Endometrial microvascular endothelial cells (primary cell): ENCODE data around the gene CDHR3. TPM values are rescaled to one million over a fixed set of nuclear protein-coding genes. Genes with fewer than 3 reads are reported as not detected.
"Not testable (repeated sequence)": the region's sequence is repeated elsewhere in the genome, so short reads cannot be mapped to it uniquely, and the experiment has no call there.

Experiments used
- in situ Hi-C: cut with HindIII; loops from 2 replicates; pipeline ENCODE4 v1.10.0; 2017; ENCODE audit warnings: low sequenced_read_pairs, low pct_unique_long_range_greater_than_20kb; ENCODE audit errors: inconsistent ontology term
- total RNA-seq: library from RNA; depleted of rRNA; stranded (reverse); fragments of >200 nt; gene quantifications from one replicate; pipeline ENCODE4 v1.2.3, GENCODE V29; 2015; ENCODE audit errors: inconsistent ontology term

CDHR3 gene
- total RNA-seq, 1 donor from 2014 or later = not detected

DNA sequence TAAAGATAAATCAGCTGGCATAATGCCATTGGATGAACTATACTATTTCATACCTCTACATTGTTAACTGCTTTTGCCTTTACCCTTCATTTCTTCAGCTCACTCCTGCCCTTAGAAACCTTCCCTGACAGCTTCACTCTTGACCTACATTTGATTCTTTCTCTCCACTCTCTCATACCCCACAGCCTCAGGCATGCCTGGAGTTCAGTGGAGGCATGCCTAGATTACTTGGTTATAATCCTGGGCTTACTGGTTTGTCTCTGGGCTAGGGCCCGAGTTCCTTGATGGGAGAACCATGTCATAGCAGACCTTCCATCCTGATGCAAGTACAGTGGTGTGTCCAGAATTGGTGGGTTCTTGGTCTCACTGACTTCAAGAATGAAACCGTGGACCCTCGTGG lies 8.4 kb upstream of the CDHR3 start:
- in situ Hi-C loops = no loop called here

DNA sequence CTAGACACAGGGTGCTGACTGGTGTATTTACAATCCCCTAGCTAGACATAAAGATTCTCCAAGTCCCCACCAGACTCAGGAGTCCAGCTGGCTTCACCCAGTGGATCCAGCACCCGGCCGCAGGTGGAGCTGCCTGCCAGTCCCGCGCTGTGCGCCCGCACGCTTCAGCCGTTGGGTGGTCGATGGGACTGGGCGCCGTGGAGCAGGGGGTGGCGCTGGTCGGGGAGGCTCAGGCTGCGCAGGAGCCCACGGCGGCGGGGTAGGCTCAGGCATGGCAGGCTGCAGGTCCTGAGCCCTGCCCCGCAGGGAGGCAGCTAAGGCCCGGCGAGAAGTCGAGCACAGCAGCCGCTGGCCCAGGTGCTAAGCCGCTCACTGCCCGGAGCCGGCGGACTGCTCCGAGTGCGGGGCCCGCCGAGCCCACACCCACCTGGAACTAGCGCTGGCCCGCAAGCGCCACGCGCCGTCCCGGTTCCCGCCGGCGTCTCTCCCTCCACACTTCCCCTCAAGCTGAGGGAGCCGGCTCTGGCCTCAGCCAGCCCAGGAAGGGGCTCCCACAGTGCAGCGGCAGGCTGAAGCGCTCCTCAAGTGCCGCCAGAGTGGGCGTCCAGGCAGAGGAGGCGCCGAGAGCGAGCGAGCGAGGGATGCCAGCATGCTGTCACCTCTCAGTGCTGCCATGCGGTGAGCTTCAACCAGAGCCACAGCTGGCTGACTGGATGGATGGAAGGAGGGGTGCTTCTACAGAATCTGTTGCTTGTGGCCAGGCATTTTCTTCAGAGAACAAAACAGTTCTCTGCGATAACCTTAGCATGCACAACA lies 7.2 kb upstream of the CDHR3 start:
- in situ Hi-C loops = not testable (repeated sequence)

DNA sequence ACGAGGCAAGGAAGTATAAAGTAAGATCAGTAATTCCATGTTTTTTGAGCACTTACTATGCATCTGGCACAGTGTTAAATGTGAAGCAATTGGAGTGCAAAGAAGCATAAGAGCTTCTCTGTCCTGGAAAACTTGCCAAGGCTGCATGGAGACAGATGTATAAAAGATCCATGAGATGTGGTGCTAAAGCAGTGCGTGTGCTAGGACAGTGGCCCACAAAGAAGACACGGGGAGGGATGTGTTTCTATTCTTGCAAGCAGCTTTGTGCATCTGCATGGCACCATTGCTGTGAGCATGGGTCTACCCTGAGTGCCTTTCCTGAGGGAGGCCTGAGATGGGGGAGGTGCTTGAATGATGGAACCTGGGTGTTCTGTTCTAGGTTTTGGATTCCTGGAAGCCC lies 5.1 kb upstream of the CDHR3 start:
- in situ Hi-C loops = no loop called here

DNA sequence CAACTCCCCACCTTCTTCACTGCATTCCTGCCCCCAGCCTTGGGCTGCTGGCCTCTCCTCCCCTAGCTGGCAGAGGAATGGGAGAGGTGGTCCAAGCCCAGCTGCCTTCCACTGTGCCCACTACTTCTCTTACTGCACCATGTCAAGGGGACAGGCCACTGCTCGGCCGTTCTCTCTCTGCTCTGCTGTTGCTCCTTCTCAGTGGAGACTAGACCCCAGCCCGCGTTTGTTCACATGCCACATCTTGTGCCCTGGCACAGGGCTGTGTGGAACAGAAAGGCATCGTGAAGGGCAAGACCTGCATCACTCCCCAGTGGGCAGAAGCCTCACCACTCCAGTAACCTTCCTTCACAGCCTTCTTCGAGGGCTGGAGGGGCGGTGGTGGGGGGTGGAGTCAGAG lies 711 bp upstream of the CDHR3 start:
- in situ Hi-C loops = no loop called here

DNA sequence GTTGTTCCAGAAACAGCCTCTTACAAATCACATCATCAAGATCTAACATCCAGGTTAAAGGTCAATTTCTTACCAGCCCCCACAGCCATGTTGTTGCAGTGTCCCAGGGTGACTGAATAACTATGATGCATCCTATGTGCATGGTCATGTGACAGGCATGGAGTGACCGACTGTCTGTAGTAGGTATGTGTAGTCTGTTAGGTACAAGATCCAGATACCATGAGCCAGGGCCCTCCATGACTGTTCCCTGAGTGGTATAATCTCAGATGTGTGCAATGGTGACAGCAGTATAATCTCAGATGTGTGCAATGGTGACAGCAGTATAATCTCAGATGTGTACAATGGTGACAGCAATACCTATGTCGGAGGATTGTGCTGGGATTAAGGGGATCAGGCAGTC lies 8.8 kb downstream of the CDHR3 start:
- in situ Hi-C loops = no loop called here

DNA sequence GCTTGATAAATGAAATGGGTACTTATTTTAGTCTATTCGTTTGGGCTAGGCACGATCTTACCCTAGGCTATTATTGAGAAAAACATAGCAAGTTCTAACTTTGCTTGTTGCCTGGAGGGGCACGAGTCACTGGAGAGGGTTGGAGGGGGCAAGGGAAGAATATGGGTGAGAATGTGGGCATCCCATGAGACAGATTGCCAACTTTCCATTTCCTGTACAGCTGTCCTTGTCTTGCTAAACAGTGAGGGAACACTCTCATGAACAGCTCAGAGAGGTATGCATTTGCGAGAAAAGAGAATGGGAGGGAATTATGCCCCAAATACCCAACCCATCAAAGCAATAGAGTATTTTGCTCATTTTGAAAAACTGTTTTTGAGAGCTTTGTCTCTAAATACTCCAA lies 9.2 kb downstream of the CDHR3 start:
- in situ Hi-C loops = no loop called here

DNA sequence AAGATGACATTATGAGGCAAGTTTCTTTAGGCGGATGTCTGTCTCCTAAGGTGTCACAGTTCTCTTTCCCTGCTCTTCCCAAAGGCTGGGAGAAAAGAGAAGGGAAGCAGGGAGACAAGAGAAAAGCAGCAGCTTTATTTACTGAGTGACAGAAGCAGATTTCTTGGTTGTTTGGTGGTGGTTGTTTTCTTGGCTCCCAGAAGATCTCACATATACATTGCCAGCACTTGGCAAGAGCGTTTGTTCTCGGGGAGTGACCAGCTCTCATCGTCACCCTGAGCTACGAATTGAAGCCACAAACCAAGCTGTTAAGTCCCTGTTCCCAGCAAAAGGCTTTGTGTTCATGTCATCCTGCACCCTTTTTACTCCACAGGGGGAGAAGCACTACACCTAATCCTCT lies 11.4 kb downstream of the CDHR3 start:
- in situ Hi-C loops = no loop called here

DNA sequence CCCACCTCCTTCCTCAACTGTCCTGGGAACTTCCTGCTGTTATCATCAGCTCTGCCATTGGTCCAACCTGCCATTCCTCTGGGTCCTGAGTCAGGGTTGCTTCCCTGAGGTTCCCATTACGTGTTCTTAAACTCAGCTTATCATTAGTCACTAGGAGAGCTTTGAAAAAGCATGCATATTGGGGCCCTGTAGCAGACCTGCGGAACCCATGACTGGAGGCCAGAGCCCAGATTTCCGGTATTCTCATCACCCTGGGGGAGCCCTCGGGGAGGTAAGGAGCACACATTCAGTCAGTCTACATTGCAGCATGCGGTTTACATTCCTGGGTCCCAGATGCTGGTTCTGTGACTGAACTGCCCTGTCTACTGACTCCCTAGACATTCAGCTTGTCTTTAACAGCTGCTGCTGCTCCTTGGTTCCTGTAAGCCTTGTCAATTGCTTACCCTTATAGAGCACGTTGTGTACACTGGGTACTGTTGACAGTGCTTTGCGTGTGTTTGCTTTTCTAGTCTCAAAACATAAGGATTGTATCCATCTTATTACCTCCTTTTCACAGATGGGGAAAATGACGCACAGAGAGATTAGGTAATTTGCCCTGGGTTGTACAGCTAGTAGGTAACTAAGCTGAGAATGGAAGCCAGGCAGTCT lies 12.8 kb downstream of the CDHR3 start:
- in situ Hi-C loops = no loop called here

DNA sequence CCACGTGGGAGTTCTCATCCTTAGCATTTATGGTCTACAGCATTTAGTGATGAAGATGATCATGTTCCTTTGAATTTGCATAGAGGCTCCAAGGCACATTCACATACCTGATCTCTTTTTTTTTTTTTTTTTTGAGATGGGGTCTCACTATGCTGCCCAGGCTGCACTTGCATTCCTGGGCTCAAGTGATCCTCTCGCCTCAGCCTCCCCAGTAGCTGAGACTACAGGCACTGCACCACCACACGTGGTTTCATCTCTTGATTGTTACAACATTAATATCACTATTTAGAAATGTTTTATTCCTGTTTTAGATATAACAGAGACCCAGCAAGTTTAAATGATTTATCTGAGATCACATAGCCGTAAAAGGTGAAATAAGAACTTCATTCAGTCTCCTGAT lies 13.8 kb downstream of the CDHR3 start:
- in situ Hi-C loops = no loop called here

DNA sequence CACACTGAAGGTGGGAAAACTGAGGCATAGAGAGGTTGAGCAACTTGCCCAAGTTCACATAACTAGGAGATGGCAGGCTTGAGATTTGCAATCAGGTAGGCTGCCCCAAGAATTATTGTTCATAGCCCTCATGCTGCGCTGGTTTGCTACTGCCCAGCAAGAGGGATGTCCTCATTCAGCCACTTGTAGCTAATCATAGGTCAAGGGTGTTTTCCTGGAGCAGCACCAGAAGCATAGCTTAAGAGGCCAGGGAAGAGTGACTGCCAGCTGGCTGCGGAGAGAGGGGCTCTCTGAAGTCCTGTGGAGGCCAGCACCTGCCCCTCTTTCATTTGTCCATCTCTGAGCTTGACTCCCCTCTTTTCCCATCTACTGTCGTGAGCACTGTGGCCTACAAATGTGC lies 15.0 kb downstream of the CDHR3 start:
- in situ Hi-C loops = no loop called here

DNA sequence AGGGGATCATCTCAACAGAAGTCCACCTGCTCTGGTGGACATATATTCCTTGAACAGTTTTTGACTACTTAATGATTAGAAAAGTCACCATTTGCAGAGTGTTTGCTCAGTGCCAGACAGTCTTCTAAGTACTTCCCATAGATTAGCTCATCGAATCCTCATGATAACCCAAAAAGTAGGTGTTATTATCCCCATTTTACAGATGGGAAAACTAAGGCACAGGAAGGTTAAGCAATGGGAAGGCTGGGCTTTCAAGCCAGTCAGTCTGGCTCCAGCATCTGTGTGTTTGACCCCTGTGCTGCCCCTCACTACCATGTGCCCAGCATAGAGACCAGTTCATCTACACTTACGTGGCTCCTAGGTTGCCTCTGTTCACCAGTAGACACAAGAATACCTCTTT lies 15.9 kb downstream of the CDHR3 start:
- in situ Hi-C loops = no loop called here

DNA sequence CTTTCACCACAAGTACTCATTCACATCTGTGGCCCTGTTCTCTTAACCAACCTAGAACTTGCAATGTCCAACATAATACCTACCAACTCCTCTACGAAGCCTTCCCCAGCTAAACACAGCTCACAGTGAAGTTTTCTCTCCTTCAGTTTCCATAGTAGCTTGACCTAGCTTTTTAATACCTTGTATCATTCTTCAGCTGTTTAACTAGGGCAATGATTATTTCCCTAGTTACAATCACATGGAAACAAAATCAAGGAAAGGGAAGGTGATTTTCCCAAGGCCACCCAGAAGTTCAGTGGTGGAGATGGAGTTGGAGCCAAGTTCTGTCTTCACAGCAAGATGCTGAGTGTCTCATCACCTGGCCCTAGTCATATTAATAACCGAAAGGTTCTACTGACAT lies 16.3 kb downstream of the CDHR3 start:
- in situ Hi-C loops = no loop called here

DNA sequence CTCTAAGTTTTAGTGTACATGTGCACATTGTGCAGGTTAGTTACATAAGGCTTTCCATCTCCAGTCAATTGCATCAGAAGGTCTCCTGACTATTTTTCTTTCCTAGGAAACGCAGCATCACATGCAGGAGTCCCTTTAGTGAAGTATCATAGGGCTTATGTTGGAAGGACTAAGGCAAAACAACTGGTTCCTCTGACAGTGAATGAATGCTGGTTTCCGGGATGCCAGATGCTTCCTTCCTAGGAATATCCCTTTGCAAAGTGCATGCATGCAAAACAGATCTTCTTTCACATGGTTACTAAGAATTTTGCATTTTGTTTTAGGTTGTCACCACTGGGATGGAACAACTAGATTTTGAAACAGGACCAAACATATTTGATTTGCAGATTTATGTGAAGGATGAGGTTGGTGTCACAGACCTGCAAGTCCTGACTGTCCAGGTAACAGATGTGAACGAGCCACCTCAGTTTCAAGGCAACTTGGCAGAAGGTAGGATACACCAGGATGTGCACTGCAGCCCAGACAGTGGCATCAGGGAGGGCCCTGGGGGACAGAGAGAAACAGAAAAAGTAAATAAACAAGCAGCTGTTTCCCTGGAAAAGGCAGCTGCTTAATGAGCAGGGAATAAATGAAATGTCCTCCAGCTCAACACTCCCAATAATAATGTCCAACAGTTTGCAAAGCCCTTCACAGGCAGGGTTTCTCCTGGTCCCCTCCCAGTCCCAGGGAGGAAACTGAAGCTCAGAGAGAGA lies 17.8 kb downstream of the CDHR3 start:
- in situ Hi-C loops = no loop called here

DNA sequence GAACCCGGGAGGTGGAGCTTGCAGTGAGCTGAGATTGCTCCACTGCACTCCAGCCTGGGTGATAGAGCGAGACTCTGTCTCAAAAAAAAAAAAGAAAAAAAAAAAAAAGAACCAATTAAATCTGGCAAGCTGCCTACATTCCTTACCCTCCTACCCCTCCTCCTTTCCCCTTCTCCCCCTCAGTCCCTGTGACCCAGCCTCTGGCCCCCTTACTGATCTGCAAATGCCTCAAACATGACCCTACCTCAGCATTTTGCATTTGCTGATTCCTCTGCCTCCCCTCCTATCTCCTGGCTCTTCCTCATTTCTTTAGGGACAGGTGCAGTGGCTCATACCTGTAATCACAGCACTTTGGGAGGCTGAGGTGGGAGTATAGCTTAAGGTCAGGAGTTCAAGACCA lies 19.3 kb downstream of the CDHR3 start:
- in situ Hi-C loops = no loop called here

DNA sequence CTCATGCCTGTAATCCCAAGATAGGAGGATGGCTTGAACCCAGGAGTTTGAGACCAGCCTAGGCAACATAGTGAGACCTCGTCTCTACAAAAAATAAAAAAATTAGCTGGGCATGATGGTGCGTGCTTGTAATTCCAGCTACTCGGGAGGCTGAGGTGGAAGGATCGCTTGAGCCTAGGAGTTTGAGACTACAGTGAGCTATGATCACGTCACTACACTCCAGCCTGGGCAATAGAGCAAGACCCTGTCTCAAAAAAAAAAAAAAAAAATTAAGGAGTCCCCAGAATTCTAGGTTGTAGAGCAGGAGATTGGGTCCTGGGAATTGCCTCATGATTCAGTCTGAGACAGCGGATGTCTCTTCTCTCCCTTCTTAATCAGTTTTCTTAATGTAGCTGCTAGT lies 21.7 kb downstream of the CDHR3 start:
- in situ Hi-C loops = not testable (repeated sequence)

DNA sequence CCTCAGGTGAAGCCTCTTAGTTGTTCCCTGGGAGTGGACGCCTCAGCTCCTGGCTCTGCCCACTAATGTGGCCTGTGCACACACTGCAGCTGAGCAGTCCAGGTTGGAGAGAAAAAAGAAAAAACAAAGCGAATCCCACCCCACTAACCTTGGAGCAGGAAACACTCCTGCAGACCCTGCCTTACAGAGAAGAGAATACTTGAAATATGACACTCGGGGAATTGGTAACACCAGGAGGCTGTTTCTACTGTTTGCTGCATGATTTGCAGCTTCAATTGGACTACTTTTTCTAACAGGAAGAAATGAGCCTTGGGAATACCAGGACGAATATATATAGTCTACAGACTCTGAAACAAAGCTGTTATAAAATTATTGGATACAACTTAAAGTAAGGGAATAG lies 22.2 kb downstream of the CDHR3 start:
- in situ Hi-C loops = no loop called here

DNA sequence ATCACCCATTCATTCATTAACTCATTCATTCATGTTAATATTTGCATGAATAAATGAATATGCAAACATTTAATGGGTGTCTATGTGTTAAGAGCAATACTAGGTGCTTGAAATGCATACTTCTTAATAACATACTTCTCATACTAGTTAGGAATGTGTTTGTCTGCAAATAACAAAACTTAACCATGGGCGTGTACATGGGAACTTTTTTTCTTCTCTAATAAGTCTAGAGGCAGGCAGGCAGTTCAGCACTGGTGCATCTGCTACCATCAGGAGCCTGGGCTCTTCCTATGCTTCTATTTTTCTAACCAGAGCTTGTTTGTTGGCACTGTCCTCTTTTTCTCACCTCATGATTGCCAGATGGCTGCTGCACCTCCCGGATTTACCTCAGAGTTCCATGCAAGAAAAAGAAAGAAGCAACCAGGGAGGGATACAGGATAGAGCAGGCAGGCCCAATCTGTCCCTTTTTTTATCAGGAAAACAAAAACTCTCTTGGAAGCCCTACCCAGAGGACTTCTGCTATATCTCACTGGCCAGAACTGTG lies 22.7 kb downstream of the CDHR3 start:
- in situ Hi-C loops = no loop called here

DNA sequence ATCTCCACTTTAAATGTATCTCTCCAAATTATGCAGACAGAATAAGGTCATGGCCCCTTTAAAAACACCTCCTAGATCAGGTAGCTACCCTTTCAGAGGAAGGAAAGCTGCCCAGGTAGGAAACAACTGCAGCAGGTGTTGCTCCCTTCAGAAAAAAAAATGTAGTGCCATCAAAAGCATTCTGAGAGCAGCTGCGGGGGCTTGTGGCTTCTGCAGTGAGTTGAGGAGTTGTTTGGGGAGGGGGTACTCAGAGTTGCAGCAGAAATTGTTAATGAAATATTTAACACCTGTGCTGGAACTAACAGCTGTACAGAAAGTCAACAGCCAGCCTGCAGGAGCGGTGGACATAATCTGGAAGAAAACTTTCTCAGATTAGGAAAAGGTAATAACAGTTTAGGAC lies 24.0 kb downstream of the CDHR3 start:
- in situ Hi-C loops = no loop called here

DNA sequence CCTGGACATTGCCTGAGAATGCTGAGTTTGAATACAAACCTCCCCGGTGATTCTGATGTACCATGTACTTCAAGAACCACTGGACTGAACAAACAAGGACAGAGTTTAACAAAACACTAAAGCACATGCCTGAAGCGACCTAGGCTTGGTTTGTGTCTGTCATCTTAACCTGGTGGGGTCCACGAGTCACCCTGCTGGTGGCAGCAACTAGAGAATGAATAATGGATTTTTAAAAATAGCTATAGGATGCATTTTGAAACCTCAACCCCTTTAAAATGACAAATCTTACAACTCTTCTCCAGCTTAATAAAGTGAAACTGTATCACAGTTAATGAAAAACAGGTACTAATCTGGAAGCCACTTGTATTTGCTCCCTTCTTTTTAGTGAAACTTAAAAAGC lies 25.2 kb downstream of the CDHR3 start:
- in situ Hi-C loops = no loop called here

DNA sequence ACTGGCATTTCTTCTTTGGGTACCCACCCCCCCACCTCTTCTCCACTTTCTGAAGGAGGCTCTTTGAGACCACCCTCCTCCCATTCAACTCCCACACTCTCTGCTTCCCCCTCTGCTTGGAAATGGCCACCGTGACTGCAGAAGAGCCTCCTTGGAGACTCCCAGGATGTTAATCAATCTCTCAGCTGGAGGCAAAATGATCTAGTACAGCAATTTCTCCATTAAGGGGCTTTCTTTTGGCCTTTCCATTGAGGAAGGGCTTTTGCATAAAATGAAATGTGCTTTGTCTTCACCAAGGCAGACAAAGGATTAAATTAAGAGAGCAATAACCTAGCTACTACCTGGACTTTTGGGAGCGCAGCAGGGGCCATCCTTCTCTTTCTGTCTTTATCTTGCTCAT lies 26.1 kb downstream of the CDHR3 start:
- in situ Hi-C loops = no loop called here
